IMR-90 (cell line): ENCODE data around the gene UBE2V1. TPM values are rescaled to one million over a fixed set of nuclear protein-coding genes. Genes with fewer than 3 reads are reported as not detected.

Experiments
- ATAC-seq: fragments of 200-7000 bp; cut with Tn5 transposase; 2 replicates; pipeline ENCODE4 v1.9.1; 2020; ENCODE audit warnings: low read depth, mild to moderate bottlenecking, moderate library complexity
- BruUV-seq: library from RNA; stranded (reverse); fragments of 400-500 nt; replicated peaks from 2 replicates; lab custom pipeline; 2021; lab: Mats Ljungman, UMichigan
- CTCF ChIA-PET: fragments of 300-600 bp; formaldehyde crosslinking; extraction: SDS; loops from one replicate; lab custom pipeline; 2021; ENCODE audit warnings: antibody characterized with exemption; lab: Yijun Ruan, JAX
- POLR2A ChIA-PET: fragments of 300-600 bp; sonication (Branson Sonifier 250); formaldehyde crosslinking; loops from one replicate; lab custom pipeline; 2022; ENCODE audit warnings: antibody characterized with exemption; ENCODE audit not compliant: unreplicated experiment; lab: Charles Lee
- DNase-seq: peaks from one replicate; pipeline ENCODE4 v3.0.0; 2013
- H2AFZ ChIP-seq: replicated peaks from 2 replicates; pipeline ENCODE3; 2013; ENCODE audit warnings: low read length, mild to moderate bottlenecking; ENCODE audit not compliant: poor library complexity
- H2AK5ac ChIP-seq: 2 replicates; pipeline ENCODE4 v1.6.1; 2013; ENCODE audit warnings: low read depth, low read length, inconsistent platforms
- H2AK9ac ChIP-seq: replicated peaks from 2 replicates; pipeline ENCODE3; 2013; ENCODE audit warnings: mild to moderate bottlenecking, low read depth, low read length, moderate library complexity; ENCODE audit not compliant: poor library complexity
- H2BK120ac ChIP-seq: 2 replicates; pipeline ENCODE4 v1.6.1; 2013; ENCODE audit warnings: low read depth, low read length, inconsistent platforms
- H2BK15ac ChIP-seq: 3 replicates; pipeline ENCODE4 v1.6.1; 2013; ENCODE audit warnings: low read depth, low read length, inconsistent platforms
- H2BK20ac ChIP-seq: 2 replicates; pipeline ENCODE4 v1.6.1; 2013; ENCODE audit warnings: low read depth, mild to moderate bottlenecking, inconsistent platforms, low read length, moderate library complexity
- H2BK5ac ChIP-seq: 2 replicates; pipeline ENCODE4 v1.6.1; 2013; ENCODE audit warnings: mild to moderate bottlenecking, low read depth, low read length, inconsistent platforms; ENCODE audit not compliant: poor library complexity, severe bottlenecking
- H3K14ac ChIP-seq: replicated peaks from 2 replicates; pipeline ENCODE4 v1.6.1; 2013; ENCODE audit warnings: low read depth, low read length, inconsistent platforms
- H3K18ac ChIP-seq: 2 replicates; pipeline ENCODE4 v1.6.1; 2013; ENCODE audit warnings: low read depth, low read length, control low read depth
- H3K23ac ChIP-seq: 2 replicates; pipeline ENCODE4 v1.6.1; 2013; ENCODE audit warnings: low read depth, low read length, inconsistent platforms
- H3K27ac ChIP-seq: 2 replicates; pipeline ENCODE4 v1.5.1; 2013; ENCODE audit warnings: mild to moderate bottlenecking, control low read depth, low read length; ENCODE audit not compliant: insufficient read depth
- H3K27me3 ChIP-seq: 2 replicates; pipeline ENCODE4 v1.6.1; 2013; ENCODE audit warnings: low read length; ENCODE audit not compliant: control insufficient read depth, insufficient read depth
- H3K36me3 ChIP-seq: 2 replicates; pipeline ENCODE4 v1.6.1; 2013; ENCODE audit warnings: low read length, mixed read lengths; ENCODE audit not compliant: control insufficient read depth, insufficient read depth
- H3K4ac ChIP-seq: 2 replicates; pipeline ENCODE4 v1.6.1; 2013; ENCODE audit warnings: low read depth, low read length, inconsistent platforms
- H3K4me1 ChIP-seq: 2 replicates; pipeline ENCODE4 v1.6.1; 2013; ENCODE audit warnings: low read length, mixed read lengths; ENCODE audit not compliant: control insufficient read depth, insufficient read depth
- H3K4me2 ChIP-seq: 2 replicates; pipeline ENCODE4 v1.6.1; 2013; ENCODE audit warnings: low read depth, mild to moderate bottlenecking, control low read depth, low read length, moderate library complexity
- H3K4me3 ChIP-seq: 2 replicates; pipeline ENCODE4 v1.5.1; 2013; ENCODE audit warnings: low read depth, mild to moderate bottlenecking, control low read depth, low read length, moderate library complexity; ENCODE audit not compliant: insufficient read depth
- H3K56ac ChIP-seq: 2 replicates; pipeline ENCODE4 v1.6.1; 2013; ENCODE audit warnings: low read length, inconsistent platforms; ENCODE audit not compliant: insufficient read depth; ENCODE audit errors: extremely low read depth
- H3K79me1 ChIP-seq, 2 experiments: 2 replicates each; pipeline ENCODE4 v1.6.1; 2013; ENCODE audit warnings: low read length in 2 of 2, inconsistent platforms in 1 of 2, low read depth in 1 of 2
- H3K9ac ChIP-seq: 2 replicates; pipeline ENCODE4 v1.6.1; 2013; ENCODE audit warnings: low read depth, low read length, control low read depth
- H3K9me1 ChIP-seq: 2 replicates; pipeline ENCODE4 v1.6.1; 2013; ENCODE audit warnings: low read length, inconsistent platforms; ENCODE audit not compliant: insufficient read depth
- H3K9me3 ChIP-seq: 2 replicates; pipeline ENCODE4 v1.6.1; 2013; ENCODE audit warnings: low read length; ENCODE audit not compliant: control insufficient read depth, insufficient read depth
- H4K20me1 ChIP-seq: 2 replicates; pipeline ENCODE4 v1.6.1; 2013; ENCODE audit warnings: low read length, inconsistent platforms; ENCODE audit not compliant: insufficient read depth
- H4K5ac ChIP-seq: 2 replicates; pipeline ENCODE4 v1.6.1; 2013; ENCODE audit warnings: mild to moderate bottlenecking, low read depth, low read length, control low read depth
- H4K8ac ChIP-seq, 2 experiments: 2 replicates each; pipeline ENCODE4 v1.6.1; 2013; ENCODE audit warnings: low read depth in 2 of 2, low read length in 2 of 2, control low read depth in 1 of 2, inconsistent platforms in 1 of 2
- H4K91ac ChIP-seq: 2 replicates; pipeline ENCODE4 v1.6.1; 2013; ENCODE audit warnings: low read depth, low read length, inconsistent platforms; ENCODE audit not compliant: insufficient read depth
- BHLHE40 ChIP-seq: fragments of 150-350 bp; IDR thresholded peaks from 2 replicates; pipeline ENCODE4 v1.6.1; 2016; ENCODE audit warnings: mild to moderate bottlenecking, low read depth, low read length
- CEBPB ChIP-seq: IDR thresholded peaks from 2 replicates; pipeline ENCODE4 v1.6.1; 2012; ENCODE audit warnings: low read depth, low read length, improper control_type of control experiment
- CHD1 ChIP-seq: IDR thresholded peaks from 2 replicates; pipeline ENCODE4 v1.6.1; 2012; ENCODE audit warnings: low read depth, low read length, improper control_type of control experiment
- FOS ChIP-seq: fragments of 150-350 bp; IDR thresholded peaks from 2 replicates; pipeline ENCODE4 v1.6.1; 2016; ENCODE audit warnings: low read depth, low read length
- MAFK ChIP-seq: IDR thresholded peaks from 2 replicates; pipeline ENCODE4 v1.6.1; 2012; ENCODE audit warnings: low read depth, low read length, improper control_type of control experiment
- MAZ ChIP-seq: IDR thresholded peaks from 2 replicates; pipeline ENCODE4 v1.6.1; 2012; ENCODE audit warnings: low read depth, mild to moderate bottlenecking, low read length, improper control_type of control experiment, moderate library complexity, borderline replicate concordance
- MXI1 ChIP-seq: IDR thresholded peaks from 2 replicates; pipeline ENCODE4 v1.6.1; 2012; ENCODE audit warnings: low read depth, mild to moderate bottlenecking, low read length, moderate library complexity, borderline replicate concordance
- NFE2L2 ChIP-seq: fragments of 150-350 bp; IDR thresholded peaks from 2 replicates; pipeline ENCODE4 v1.6.1; 2016; ENCODE audit warnings: low read depth, mild to moderate bottlenecking, low read length
- POLR2A ChIP-seq: IDR thresholded peaks from 2 replicates; pipeline ENCODE4 v1.6.1; 2012; ENCODE audit warnings: mild to moderate bottlenecking, low read depth, low read length
- RAD21 ChIP-seq: IDR thresholded peaks from 2 replicates; pipeline ENCODE4 v1.6.1; 2012; ENCODE audit warnings: low read length, improper control_type of control experiment
- RCOR1 ChIP-seq: IDR thresholded peaks from 2 replicates; pipeline ENCODE4 v1.6.1; 2012; ENCODE audit warnings: mild to moderate bottlenecking, low read length, improper control_type of control experiment; ENCODE audit not compliant: insufficient replicate concordance
- RFX5 ChIP-seq: IDR thresholded peaks from 2 replicates; pipeline ENCODE4 v1.8.0; 2012; ENCODE audit warnings: low read depth, mild to moderate bottlenecking, low read length, moderate library complexity
- SMC3 ChIP-seq: fragments of 150-350 bp; IDR thresholded peaks from 2 replicates; pipeline ENCODE4 v1.6.1; 2016; ENCODE audit warnings: low read depth, mild to moderate bottlenecking, antibody characterized with exemption, low read length, moderate library complexity
- WGBS, 2 experiments: methylation state at CpG; one replicate each; pipeline versions ENCODE4 v1.1.5 to v1.1.7; 2013; ENCODE audit warnings: missing lambda C conversion rate in 2 of 2; ENCODE audit not compliant: insufficient read length in 1 of 2; ENCODE audit errors: extremely low coverage in 2 of 2; 5-methylcytosine and 5-hydroxymethylcytosine counted together
- dilution Hi-C: fragments of 300-500 bp; cut with HindIII; formaldehyde crosslinking; loops from one replicate; pipeline ENCODE4 v1.14.3; 2018; ENCODE audit warnings: low sequenced_read_pairs; ENCODE audit not compliant: unreplicated experiment
- in situ Hi-C: fragments of 300-500 bp; cut with MboI; formaldehyde crosslinking; loops from 3 replicates; pipeline ENCODE4 v1.14.3; 2019; ENCODE audit warnings: low sequenced_read_pairs, inconsistent platforms, mixed read lengths
- intact Hi-C: fragments of 100-400 bp; cut with micrococcal nuclease; formaldehyde crosslinking; loops from 2 replicates; pipeline ENCODE4 v1.10.0; 2022
- polyA plus RNA-seq, 3 experiments: library from polyadenylated mRNA; depleted of rRNA; stranded (reverse); fragments of >200 nt; gene quantifications; 2 replicates each; pipeline ENCODE4 v1.2.3, GENCODE V29; 2012; ENCODE audit warnings: low replicate concordance in 1 of 3
- total RNA-seq: library from RNA; depleted of rRNA; stranded (reverse); fragments of >200 nt; gene quantifications from 2 replicates; pipeline ENCODE4 v1.2.3, GENCODE V29; 2012
- TF ChIP-seq, protein P1 (sequence below): fragments of 150-350 bp; IDR thresholded peaks from 2 replicates; pipeline ENCODE4 v1.6.1; 2016; ENCODE audit warnings: low read depth, mild to moderate bottlenecking, low read length, moderate library complexity, borderline replicate concordance
- TF ChIP-seq, protein P2 (sequence below): conservative IDR thresholded peaks from 2 replicates; pipeline ENCODE4 v1.5.1; 2012; ENCODE audit warnings: mild to moderate bottlenecking, low read depth, low read length, improper control_type of control experiment
- TF ChIP-seq, protein P3 (sequence below): fragments of 150-350 bp; IDR thresholded peaks from 2 replicates; pipeline ENCODE4 v1.6.1; 2017; ENCODE audit warnings: mild to moderate bottlenecking, antibody characterized with exemption, low read length, low read depth

UBE2V1 gene
- total and polyA plus RNA-seq, 2 of the 4 experiments (the other 2 are of a cell fraction): 20.1 to 138 TPM

DNA sequence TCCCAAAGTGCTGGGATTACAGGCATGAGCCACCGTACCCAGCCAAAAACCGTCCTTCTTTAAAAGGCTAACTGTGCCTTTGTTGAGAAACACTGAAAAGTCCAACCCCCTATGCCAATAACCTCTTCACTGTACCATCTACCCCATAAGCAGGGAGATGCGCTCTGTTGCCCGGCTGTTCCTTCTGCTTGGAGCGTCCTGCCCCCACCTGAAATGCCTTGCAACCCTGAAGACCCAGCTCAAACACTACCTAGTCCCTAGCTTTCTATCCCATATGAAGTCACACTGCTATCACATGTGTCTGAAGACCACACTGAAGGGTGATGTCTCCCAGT lies 27.8 kb downstream of the UBE2V1 start:
- ATAC-seq (no peak; the same call in 1 of the 2 replicates), DNase-seq (no peak)
- no peak overlapping the region for H3K56ac ChIP-seq
- no peak overlapping the region for H2BK5ac ChIP-seq
- no peak overlapping the region for H2BK20ac ChIP-seq
- no peak overlapping the region for H4K91ac ChIP-seq
- no peak overlapping the region for H3K18ac ChIP-seq
- peaks cover 17% of the 10 kb centered on the region for H3K4me1 ChIP-seq
- no peak overlapping the region for H2BK120ac ChIP-seq
- no peak overlapping the region for H2BK15ac ChIP-seq
- H3K23ac ChIP-seq: no peak overlapping the region
- H4K8ac ChIP-seq: no peak overlapping the region
- POLR2A ChIA-PET: no interaction called here
- intact Hi-C loops (loop anchor here (1.0 to 5.0 kb wide), 2 partner anchors 82 to 107 kb away; no protein-coding TSS in a partner anchor), dilution Hi-C loops (no loop called here), in situ Hi-C loops (loop anchor here (25.0 kb wide), 1 partner anchor 473 kb away; no protein-coding TSS in a partner anchor)
- H3K4me2 ChIP-seq: no peak overlapping the region
- peaks cover 31% of the 10 kb centered on the region for H3K36me3 ChIP-seq
- H3K79me1 ChIP-seq: peaks cover 28 to 70% of the 10 kb centered on the region in 2 experiments
- H3K4me3 ChIP-seq: no peak overlapping the region
- H3K27ac ChIP-seq: no peak overlapping the region
- H2AK9ac ChIP-seq: peak overlapping the region; percentile 67
- no peaks in the 10 kb centered on the region for H3K9me3 ChIP-seq
- no peaks in the 10 kb centered on the region for H3K27me3 ChIP-seq
- peaks cover 7% of the 10 kb centered on the region; the same call in 1 of the 2 replicates for H3K9me1 ChIP-seq
- TF ChIP-seq RAD21 (no peak), BHLHE40 (no peak), SMC3 (no peak), RCOR1 (no peak), CHD1 (no peak), MXI1 (no peak), FOS (no peak), MAFK (no peak), CEBPB (no peak), POLR2A (no peak), NFE2L2 (no peak), RFX5 (no peak), MAZ (no peak)
- TF ChIP-seq, protein P1, sequence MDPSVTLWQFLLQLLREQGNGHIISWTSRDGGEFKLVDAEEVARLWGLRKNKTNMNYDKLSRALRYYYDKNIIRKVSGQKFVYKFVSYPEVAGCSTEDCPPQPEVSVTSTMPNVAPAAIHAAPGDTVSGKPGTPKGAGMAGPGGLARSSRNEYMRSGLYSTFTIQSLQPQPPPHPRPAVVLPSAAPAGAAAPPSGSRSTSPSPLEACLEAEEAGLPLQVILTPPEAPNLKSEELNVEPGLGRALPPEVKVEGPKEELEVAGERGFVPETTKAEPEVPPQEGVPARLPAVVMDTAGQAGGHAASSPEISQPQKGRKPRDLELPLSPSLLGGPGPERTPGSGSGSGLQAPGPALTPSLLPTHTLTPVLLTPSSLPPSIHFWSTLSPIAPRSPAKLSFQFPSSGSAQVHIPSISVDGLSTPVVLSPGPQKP: no peak
- TF ChIP-seq, protein P2, sequence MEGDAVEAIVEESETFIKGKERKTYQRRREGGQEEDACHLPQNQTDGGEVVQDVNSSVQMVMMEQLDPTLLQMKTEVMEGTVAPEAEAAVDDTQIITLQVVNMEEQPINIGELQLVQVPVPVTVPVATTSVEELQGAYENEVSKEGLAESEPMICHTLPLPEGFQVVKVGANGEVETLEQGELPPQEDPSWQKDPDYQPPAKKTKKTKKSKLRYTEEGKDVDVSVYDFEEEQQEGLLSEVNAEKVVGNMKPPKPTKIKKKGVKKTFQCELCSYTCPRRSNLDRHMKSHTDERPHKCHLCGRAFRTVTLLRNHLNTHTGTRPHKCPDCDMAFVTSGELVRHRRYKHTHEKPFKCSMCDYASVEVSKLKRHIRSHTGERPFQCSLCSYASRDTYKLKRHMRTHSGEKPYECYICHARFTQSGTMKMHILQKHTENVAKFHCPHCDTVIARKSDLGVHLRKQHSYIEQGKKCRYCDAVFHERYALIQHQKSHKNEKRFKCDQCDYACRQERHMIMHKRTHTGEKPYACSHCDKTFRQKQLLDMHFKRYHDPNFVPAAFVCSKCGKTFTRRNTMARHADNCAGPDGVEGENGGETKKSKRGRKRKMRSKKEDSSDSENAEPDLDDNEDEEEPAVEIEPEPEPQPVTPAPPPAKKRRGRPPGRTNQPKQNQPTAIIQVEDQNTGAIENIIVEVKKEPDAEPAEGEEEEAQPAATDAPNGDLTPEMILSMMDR: no peak
- TF ChIP-seq, protein P3, sequence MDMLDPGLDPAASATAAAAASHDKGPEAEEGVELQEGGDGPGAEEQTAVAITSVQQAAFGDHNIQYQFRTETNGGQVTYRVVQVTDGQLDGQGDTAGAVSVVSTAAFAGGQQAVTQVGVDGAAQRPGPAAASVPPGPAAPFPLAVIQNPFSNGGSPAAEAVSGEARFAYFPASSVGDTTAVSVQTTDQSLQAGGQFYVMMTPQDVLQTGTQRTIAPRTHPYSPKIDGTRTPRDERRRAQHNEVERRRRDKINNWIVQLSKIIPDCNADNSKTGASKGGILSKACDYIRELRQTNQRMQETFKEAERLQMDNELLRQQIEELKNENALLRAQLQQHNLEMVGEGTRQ: no peak
- 70% methylated on average over 2 of the region's 5 CpGs; no CpG with 5 or more reads in 1 of the 2 experiments for WGBS, 2 experiments
- H4K5ac ChIP-seq: no peak overlapping the region
- H4K20me1 ChIP-seq: peaks cover 48% of the 10 kb centered on the region
- H2AFZ ChIP-seq: no peak overlapping the region
- no peak overlapping the region for H3K14ac ChIP-seq
- H2AK5ac ChIP-seq: peak overlapping the region; percentile 54; the same call in 1 of the 2 replicates
- H3K9ac ChIP-seq: no peak overlapping the region
- 0 out of 2 replicates have a peak overlapping the region, but pooled peaks have one; percentile 22 for H3K4ac ChIP-seq
- no TSS peak for BruUV-seq
- CTCF ChIA-PET: interaction anchor here (0.6 to 1.3 kb wide), 3 partner anchors 14 to 719 kb away, joined by 3 to 5 read pairs (median 4); no protein-coding TSS in a partner anchor
